ENCODE data around the gene SSTR4.

SSTR4 gene

GRCh38 chr20:23033918-23034317, 1.2 kb upstream of the SSTR4 start:
- no peak for DNase-seq (ENCODE audit: extremely low read depth, low read depth)
- TF ChIP-seq CTCF (IDR thresholded peaks at IDR 0.05; ENCODE audit: low read depth, low read length) = no peak

GRCh38 chr20:23035731-23036130, 619 bp downstream of the SSTR4 start:
- no peak for DNase-seq (ENCODE audit: extremely low read depth, low read depth)

GRCh38 chr20:23036371-23036770, 1.3 kb downstream of the SSTR4 start:
- TF ChIP-seq CTCF (IDR thresholded peaks at IDR 0.05; ENCODE audit: low read depth, low read length) = no peak
- DNase-seq (ENCODE audit: extremely low read depth, low read depth) = no peak

More at GRCh38 chr20:23035731-23036130, 619 bp downstream of the SSTR4 start:
- no peak for TF ChIP-seq CTCF (IDR thresholded peaks at IDR 0.05; ENCODE audit: low read depth, low read length)

GRCh38 chr20:23037017-23037481, 1.9 kb downstream of the SSTR4 start:
- TF ChIP-seq CTCF (IDR thresholded peaks at IDR 0.05; ENCODE audit: low read depth, low read length) = no peak
- DNase-seq (ENCODE audit: extremely low read depth, low read depth) = no peak

- no peak for TF ChIP-seq CTCF (IDR thresholded peaks at IDR 0.05; ENCODE audit: low read depth, low read length)
- DNase-seq (ENCODE audit: extremely low read depth, low read depth) = no peak
Measured at GRCh38 chr20:23039136-23039875, 4.2 kb downstream of the SSTR4 start.

- DNase-seq (ENCODE audit: extremely low read depth, low read depth) = no peak
- TF ChIP-seq CTCF (IDR thresholded peaks at IDR 0.05; ENCODE audit: low read depth, low read length) = no peak
Measured at GRCh38 chr20:23039885-23040508, 4.9 kb downstream of the SSTR4 start.

GRCh38 chr20:23042270-23042669, 7.2 kb downstream of the SSTR4 start:
- DNase-seq (ENCODE audit: extremely low read depth, low read depth) = no peak
- TF ChIP-seq CTCF (IDR thresholded peaks at IDR 0.05; ENCODE audit: low read depth, low read length) = no peak
